Vagina (tissue), 2 donors: ENCODE results near the gene DNAJB1.

Experiments used
- POLR2AphosphoS5 ChIP-seq, 2 donors: sonication (generic); formaldehyde crosslinking; IDR thresholded peaks; one replicate each; pipeline ENCODE4 v1.9.0; 2017; ENCODE audit warnings: antibody characterized with exemption in 2 of 2, mild to moderate bottlenecking in 2 of 2, low read depth in 1 of 2; ENCODE audit not compliant: insufficient read depth in 1 of 2
- TF ChIP-seq, protein P1 (sequence below), 3 experiments: fragments of 450-650 bp in 2 of 3; fragments of 200-600 bp in 1 of 3; sonication (generic) in 1 of 3; IDR thresholded peaks; one replicate each; pipeline ENCODE4 v1.5.1; 2017 to 2019; ENCODE audit warnings: antibody characterized with exemption in 3 of 3, mild to moderate bottlenecking in 2 of 3, moderate library complexity in 2 of 3

- TF ChIP-seq, protein P1, sequence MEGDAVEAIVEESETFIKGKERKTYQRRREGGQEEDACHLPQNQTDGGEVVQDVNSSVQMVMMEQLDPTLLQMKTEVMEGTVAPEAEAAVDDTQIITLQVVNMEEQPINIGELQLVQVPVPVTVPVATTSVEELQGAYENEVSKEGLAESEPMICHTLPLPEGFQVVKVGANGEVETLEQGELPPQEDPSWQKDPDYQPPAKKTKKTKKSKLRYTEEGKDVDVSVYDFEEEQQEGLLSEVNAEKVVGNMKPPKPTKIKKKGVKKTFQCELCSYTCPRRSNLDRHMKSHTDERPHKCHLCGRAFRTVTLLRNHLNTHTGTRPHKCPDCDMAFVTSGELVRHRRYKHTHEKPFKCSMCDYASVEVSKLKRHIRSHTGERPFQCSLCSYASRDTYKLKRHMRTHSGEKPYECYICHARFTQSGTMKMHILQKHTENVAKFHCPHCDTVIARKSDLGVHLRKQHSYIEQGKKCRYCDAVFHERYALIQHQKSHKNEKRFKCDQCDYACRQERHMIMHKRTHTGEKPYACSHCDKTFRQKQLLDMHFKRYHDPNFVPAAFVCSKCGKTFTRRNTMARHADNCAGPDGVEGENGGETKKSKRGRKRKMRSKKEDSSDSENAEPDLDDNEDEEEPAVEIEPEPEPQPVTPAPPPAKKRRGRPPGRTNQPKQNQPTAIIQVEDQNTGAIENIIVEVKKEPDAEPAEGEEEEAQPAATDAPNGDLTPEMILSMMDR (IDR thresholded peaks at IDR 0.05) = peak; percentile 20 to 48 (median 47)
- TF ChIP-seq POLR2AphosphoS5 (IDR thresholded peaks at IDR 0.05; ENCODE audit: insufficient read depth in 1 of 2, low read depth in 1 of 2) = no peak
Measured at GRCh38 chr19:14479975-14480699, 38.1 kb downstream of the DNAJB1 start.
